Measurements from ENCODE around the gene TAF3.

DNA sequence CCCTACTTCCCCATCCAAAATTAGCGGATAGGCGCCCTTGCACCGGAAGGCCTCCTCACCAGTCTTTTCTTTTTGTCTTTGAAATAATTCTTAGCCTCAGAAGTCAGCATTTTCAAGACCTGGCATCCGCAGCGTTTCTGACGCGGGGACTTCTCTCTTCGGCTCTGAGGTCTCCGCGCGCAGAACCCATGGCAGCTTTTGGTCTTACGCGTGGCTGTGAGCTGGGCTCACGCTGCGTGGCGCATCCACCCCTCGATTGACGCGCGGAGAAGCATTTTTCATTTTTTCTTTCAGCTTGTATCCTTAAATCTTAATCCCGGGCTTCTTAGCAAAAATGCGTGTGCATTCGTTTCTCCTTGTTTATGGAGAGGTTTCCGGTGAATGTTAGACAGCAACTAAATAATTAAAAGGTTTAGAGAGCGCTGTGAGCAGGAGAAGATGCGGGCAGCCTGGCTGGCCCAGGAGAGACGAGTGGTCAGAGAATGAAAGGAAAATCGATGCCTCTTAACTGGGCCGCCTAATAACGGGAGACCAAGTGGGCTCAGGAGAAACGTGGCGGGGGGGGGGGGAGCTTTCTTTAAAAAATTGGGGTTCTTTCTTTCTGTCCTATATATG is 234.1 kb downstream of the TAF3 start:
- no peak for TF ChIP-seq CTCF (IDR thresholded peaks at IDR 0.05)
- TF ChIP-seq EZH2 (IDR thresholded peaks at IDR 0.05; ENCODE audit: borderline replicate concordance, insufficient read depth, low read depth, low read length, poor library complexity, severe bottlenecking) = no peak
